Measurements from ENCODE around the gene CAPN10. TPM values are rescaled to one million over a fixed set of nuclear protein-coding genes. Genes with fewer than 3 reads are reported as not detected.

The CAPN10 gene
- total and polyA plus RNA-seq, 9 donors: 2.2 to 34.3 (median 25.1) TPM

- H3K4me3 ChIP-seq: peak overlapping the region; percentile 84
- H3K27ac ChIP-seq: peak overlapping the region in 1 of 2 donors; percentile 95
- TF ChIP-seq POLR2A (IDR thresholded peaks at IDR 0.05) (no peak), EP300 (IDR thresholded peaks at IDR 0.05) (no peak), CTCF (IDR thresholded peaks at IDR 0.05) (no peak)
- intact Hi-C loops (cut with DNase I): no loop called here
- peak in 3 of 5 donors; percentile 21 to 51 (median 30) for DNase-seq
- H3K27me3 ChIP-seq: no peaks in the 10 kb centered on the region
- WGBS, 3 donors: 2 to 5% (median 2%) methylated on average over 36 to 62 of the region's 62 CpGs
- no peaks in the 10 kb centered on the region for H3K9me3 ChIP-seq
- H3K4me1 ChIP-seq (ENCODE audit: insufficient read depth): peaks cover 21% of the 10 kb centered on the region
- no peaks in the 10 kb centered on the region for H3K36me3 ChIP-seq
Measured at GRCh38 chr2:240586919-240587800, 626 bp downstream of the CAPN10 start.

- H3K4me1 ChIP-seq (ENCODE audit: insufficient read depth): peaks cover 21% of the 10 kb centered on the region
Measured at GRCh38 chr2:240588006-240588655, 1.6 kb downstream of the CAPN10 start.

GRCh38 chr2:240588669-240589068 lies 2.1 kb downstream of the CAPN10 start:
- no peak overlapping the region for H3K4me3 ChIP-seq
- H3K4me1 ChIP-seq (ENCODE audit: insufficient read depth): peaks cover 21% of the 10 kb centered on the region
- H3K36me3 ChIP-seq: no peaks in the 10 kb centered on the region
- intact Hi-C loops (cut with DNase I): no loop called here
- H3K9me3 ChIP-seq: no peaks in the 10 kb centered on the region
- TF ChIP-seq POLR2A (IDR thresholded peaks at IDR 0.05) (no peak), CTCF (IDR thresholded peaks at IDR 0.05) (no peak), EP300 (IDR thresholded peaks at IDR 0.05) (no peak)
- DNase-seq: peak in 1 of 5 donors; percentile 19
- WGBS, 3 donors: 69 to 85% (median 83%) methylated on average over 4 of the region's 4 CpGs
- no peaks in the 10 kb centered on the region for H3K27me3 ChIP-seq
- H3K27ac ChIP-seq: no peak overlapping the region

More at GRCh38 chr2:240588006-240588655, 1.6 kb downstream of the CAPN10 start:
- H3K27me3 ChIP-seq: no peaks in the 10 kb centered on the region
- H3K36me3 ChIP-seq: no peaks in the 10 kb centered on the region
- no peak overlapping the region for H3K4me3 ChIP-seq
- 72 to 79% (median 72%) methylated on average over 10 of the region's 10 CpGs for WGBS, 3 donors
- DNase-seq: peak in 2 of 5 donors; percentile 14 to 31
- H3K9me3 ChIP-seq: no peaks in the 10 kb centered on the region
- TF ChIP-seq EP300 (IDR thresholded peaks at IDR 0.05) (no peak), CTCF (IDR thresholded peaks at IDR 0.05) (no peak), POLR2A (IDR thresholded peaks at IDR 0.05) (no peak)
- no peak overlapping the region for H3K27ac ChIP-seq
- intact Hi-C loops (cut with DNase I): no loop called here

GRCh38 chr2:240589375-240589774 lies 2.8 kb downstream of the CAPN10 start:
- H3K36me3 ChIP-seq: no peaks in the 10 kb centered on the region

More at GRCh38 chr2:240589375-240589774, 2.8 kb downstream of the CAPN10 start:
- no peaks in the 10 kb centered on the region for H3K27me3 ChIP-seq
- H3K4me1 ChIP-seq (ENCODE audit: insufficient read depth): peaks cover 20% of the 10 kb centered on the region
- DNase-seq: peak in 2 of 5 donors; percentile 8 to 27
- intact Hi-C loops (cut with DNase I): no loop called here
- no peak overlapping the region for H3K4me3 ChIP-seq
- H3K27ac ChIP-seq: no peak overlapping the region
- no peaks in the 10 kb centered on the region for H3K9me3 ChIP-seq
- TF ChIP-seq EP300 (IDR thresholded peaks at IDR 0.05) (no peak), CTCF (IDR thresholded peaks at IDR 0.05) (no peak), POLR2A (IDR thresholded peaks at IDR 0.05) (no peak)
- WGBS, 3 donors: 80 to 85% (median 82%) methylated on average over 14 of the region's 14 CpGs

Data from ovary (tissue), 9 donors.